ENCODE data around the gene SMARCA2. TPM values are rescaled to one million over a fixed set of nuclear protein-coding genes. Genes with fewer than 3 reads are reported as not detected.
A peak's percentile ranks its signal among the peaks of the same experiment; 100 is the strongest.

Gene SMARCA2
- total RNA-seq, 6 experiments from 2014 or later: 73.2 to 113 (median 96.6) TPM

DNA sequence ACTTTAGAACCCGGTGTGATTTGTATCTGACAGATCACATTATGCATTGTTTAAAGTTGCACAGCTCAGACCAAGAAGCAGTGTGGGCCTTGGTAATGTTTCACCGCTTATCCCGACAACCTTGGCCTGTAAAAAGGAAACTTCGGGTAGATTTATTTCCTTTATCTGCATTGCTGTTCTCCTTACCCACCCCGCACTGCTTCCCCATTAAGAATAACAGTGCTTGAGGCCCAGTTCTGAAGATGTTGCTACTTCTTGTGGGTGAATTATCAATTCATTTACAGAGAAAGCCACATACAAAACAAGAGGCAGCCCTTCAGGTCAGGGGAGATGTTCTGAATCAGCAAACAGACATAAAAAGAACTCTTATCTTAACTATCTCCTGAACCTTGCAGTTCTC, 8.4 kb downstream of the SMARCA2 start:
- TF ChIP-seq, protein P1, sequence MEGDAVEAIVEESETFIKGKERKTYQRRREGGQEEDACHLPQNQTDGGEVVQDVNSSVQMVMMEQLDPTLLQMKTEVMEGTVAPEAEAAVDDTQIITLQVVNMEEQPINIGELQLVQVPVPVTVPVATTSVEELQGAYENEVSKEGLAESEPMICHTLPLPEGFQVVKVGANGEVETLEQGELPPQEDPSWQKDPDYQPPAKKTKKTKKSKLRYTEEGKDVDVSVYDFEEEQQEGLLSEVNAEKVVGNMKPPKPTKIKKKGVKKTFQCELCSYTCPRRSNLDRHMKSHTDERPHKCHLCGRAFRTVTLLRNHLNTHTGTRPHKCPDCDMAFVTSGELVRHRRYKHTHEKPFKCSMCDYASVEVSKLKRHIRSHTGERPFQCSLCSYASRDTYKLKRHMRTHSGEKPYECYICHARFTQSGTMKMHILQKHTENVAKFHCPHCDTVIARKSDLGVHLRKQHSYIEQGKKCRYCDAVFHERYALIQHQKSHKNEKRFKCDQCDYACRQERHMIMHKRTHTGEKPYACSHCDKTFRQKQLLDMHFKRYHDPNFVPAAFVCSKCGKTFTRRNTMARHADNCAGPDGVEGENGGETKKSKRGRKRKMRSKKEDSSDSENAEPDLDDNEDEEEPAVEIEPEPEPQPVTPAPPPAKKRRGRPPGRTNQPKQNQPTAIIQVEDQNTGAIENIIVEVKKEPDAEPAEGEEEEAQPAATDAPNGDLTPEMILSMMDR (IDR thresholded peaks at IDR 0.05): no peak
- H3K4me3 Mint-ChIP-seq: peak overlapping the region; percentile 59; the same call in 1 of the 2 replicates
- H3K9me3 Mint-ChIP-seq: no peaks in the 10 kb centered on the region
- H3K27ac Mint-ChIP-seq: peak overlapping the region; percentile 70; the same call in 1 of the 2 replicates
- no peak for DNase-seq
- H3K36me3 Mint-ChIP-seq (ENCODE audit: low read depth): peaks cover 31% of the 10 kb centered on the region
- no peaks in the 10 kb centered on the region for H3K27me3 Mint-ChIP-seq (ENCODE audit: insufficient read depth)
- H3K4me1 Mint-ChIP-seq (ENCODE audit: low read depth): peaks cover 93% of the 10 kb centered on the region

DNA sequence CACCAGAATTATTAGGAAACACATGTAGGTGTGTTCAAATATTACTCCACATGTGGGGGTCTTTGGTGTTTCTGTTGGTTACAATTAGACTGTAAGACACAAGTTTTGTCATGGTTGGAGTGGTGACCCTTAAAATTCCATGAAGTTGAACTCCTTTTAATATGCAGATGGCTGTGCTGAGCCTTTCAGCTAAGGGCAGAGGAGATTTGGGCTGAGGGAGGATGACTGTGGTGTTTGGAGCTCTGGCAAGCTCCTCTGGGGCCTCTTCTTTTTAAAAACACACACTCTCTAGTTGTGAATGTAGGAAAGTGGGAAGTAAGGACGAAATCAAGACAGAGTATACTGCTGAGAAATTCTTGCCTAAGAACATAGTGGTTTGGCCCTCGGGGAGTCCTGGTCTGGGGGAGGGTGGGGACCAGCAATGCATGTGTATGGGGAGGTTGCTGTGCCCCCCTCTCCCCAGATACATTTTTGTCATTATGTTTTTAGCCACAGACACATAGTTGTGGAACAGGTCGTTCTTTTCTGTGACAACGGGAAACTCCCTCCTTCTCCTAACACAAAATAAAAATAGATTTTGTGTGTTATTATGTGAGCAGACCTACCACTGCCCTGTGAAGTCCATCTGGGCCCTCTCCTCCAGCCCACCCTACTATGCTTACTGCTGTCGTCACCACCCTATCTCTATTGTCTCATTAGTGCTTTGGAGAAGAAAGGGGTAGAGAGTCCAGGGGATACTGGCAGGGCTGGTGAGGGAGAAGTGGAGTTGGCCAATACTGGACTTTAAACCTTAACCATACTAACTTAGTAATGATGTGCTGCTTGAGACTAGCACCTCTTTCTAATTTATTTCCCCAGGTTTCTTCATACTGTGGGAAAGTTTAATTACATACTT, 10.0 kb downstream of the SMARCA2 start:
- Mint-ChIP-seq H3K4me1 (ENCODE audit: low read depth) (peaks cover 91% of the 10 kb centered on the region), H3K27me3 (ENCODE audit: insufficient read depth) (no peaks in the 10 kb centered on the region), H3K27ac (peak overlapping the region; percentile 70), H3K9me3 (no peaks in the 10 kb centered on the region), H3K36me3 (ENCODE audit: low read depth) (peaks cover 40% of the 10 kb centered on the region), H3K4me3 (peak overlapping the region; percentile 6; the same call in 1 of the 2 replicates)
- DNase-seq: no peak
- TF ChIP-seq, protein P1 (IDR thresholded peaks at IDR 0.05): no peak

DNA sequence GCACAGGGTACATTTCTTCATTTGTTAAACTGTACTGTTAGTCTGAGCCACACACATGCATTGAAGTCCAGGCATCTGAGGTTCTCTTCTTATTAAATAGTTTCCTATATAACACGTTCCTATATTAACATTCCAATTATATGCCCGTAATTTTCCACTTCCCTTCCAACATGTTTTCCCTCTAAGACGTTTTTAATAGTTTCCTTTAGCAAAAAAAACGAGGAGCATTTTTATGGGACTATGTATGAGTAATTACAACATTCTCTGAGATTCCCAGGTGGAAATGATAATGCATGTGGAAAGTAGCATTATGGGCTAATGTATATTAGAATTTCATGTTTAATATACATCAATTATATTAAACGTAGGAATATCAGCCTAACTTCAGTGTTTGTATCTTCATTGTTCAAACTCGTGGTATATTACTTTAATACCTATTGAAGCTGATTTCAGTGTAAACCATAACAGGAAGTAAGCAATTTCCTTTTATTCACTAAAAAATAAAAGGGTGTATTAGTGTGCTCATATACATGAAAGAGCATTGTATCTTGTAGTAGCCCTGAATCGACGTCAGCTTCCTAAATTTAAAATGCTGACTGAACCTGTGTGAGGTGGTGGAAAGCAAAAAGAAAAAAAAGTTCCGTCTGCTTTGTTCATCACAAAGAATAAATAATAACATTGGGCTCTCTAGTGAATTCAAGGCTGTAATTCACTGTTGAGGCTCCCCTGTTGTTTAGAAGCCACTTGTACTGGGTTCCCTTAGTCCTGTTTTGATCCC, 11.3 kb downstream of the SMARCA2 start:
- Mint-ChIP-seq H3K4me1 (ENCODE audit: low read depth) (peaks cover 96% of the 10 kb centered on the region), H3K4me3 (no peak overlapping the region), H3K27me3 (ENCODE audit: insufficient read depth) (no peaks in the 10 kb centered on the region), H3K9me3 (no peaks in the 10 kb centered on the region), H3K27ac (peak overlapping the region; percentile 67), H3K36me3 (ENCODE audit: low read depth) (peaks cover 42% of the 10 kb centered on the region)
- no peak for DNase-seq
- TF ChIP-seq, protein P1 (IDR thresholded peaks at IDR 0.05): no peak

DNA sequence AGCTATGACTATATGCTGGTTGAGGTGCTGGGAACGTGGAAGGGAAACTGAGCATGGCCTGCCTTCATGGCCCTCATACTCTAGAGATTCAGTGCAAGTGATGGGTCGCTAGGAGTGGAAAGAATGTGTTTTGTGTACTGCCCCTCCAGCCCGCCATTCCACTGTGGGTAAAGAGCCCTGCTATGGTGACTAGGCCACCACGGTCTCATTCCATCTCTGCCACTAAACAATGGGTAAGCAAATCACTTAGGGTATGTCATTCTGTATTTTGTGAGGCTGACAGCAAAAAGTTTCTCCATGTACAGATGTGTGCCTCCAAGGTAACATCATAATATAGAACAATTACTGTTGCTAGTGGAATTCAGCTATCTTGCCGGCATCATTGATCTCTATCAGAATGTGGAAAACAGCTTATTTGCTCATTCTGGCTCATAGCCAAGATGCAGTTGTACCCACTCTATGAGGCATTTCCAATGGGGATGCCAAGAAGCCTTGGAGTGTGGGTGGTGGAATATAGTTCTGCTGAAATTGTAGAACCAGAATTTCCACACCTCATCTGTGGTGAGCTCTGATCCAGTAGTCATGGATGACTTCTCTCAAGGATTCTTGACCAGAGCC, 12.5 kb downstream of the SMARCA2 start:
- no peaks in the 10 kb centered on the region; the same call in 1 of the 2 replicates for H3K27me3 Mint-ChIP-seq (ENCODE audit: insufficient read depth)
- DNase-seq: no peak
- TF ChIP-seq, protein P1 (IDR thresholded peaks at IDR 0.05): no peak
- H3K4me1 Mint-ChIP-seq (ENCODE audit: low read depth): peaks cover 95% of the 10 kb centered on the region
- peak overlapping the region; percentile 4; the same call in 1 of the 2 replicates for H3K27ac Mint-ChIP-seq
- H3K36me3 Mint-ChIP-seq (ENCODE audit: low read depth): peaks cover 42% of the 10 kb centered on the region
- H3K9me3 Mint-ChIP-seq: no peaks in the 10 kb centered on the region
- H3K4me3 Mint-ChIP-seq: no peak overlapping the region

DNA sequence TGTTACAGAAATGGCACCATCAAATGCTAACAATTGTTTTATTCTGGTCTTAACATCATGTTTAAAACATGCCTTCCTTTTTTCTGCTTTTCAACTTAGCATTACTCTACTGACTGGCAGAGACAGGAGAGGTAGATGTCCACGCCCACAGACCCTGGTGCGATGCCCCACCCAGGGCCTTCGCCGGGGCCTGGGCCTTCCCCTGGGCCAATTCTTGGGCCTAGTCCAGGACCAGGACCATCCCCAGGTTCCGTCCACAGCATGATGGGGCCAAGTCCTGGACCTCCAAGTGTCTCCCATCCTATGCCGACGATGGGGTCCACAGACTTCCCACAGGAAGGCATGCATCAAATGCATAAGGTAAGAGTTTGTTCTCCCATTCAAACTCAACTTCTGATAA, 13.7 kb downstream of the SMARCA2 start:
- Mint-ChIP-seq H3K9me3 (no peaks in the 10 kb centered on the region), H3K27me3 (ENCODE audit: insufficient read depth) (no peaks in the 10 kb centered on the region; the same call in 1 of the 2 replicates), H3K4me3 (no peak overlapping the region), H3K36me3 (ENCODE audit: low read depth) (peaks cover 53% of the 10 kb centered on the region), H3K27ac (no peak overlapping the region), H3K4me1 (ENCODE audit: low read depth) (peaks cover 83% of the 10 kb centered on the region)
- no peak for DNase-seq
- TF ChIP-seq, protein P1 (IDR thresholded peaks at IDR 0.05): no peak

All from HFFc6 (cell line).